GM12873 (cell line): ENCODE data around the gene SMC1A.

Source experiments
- CTCF ChIP-seq: IDR thresholded peaks from 2 replicates; pipeline ENCODE4 v1.5.1; 2012; ENCODE audit warnings: low read depth, mild to moderate bottlenecking, moderate library complexity, low read length, control low read depth; ENCODE audit not compliant: insufficient read depth; ENCODE audit errors: missing control alignments

The SMC1A gene

GRCh38 chrX:53422086-53422860 is at the start of gene SMC1A:
Gene SMC1A, minus strand, starts transcription at chrX:53422654. Its CDS starts 54 bp downstream, at chrX:53422600.
- TF ChIP-seq CTCF = no peak

GRCh38 chrX:53471346-53471745 is 48.9 kb upstream of the SMC1A start:
- no peak for TF ChIP-seq CTCF

GRCh38 chrX:53458082-53458481 is 35.6 kb upstream of the SMC1A start:
- no peak for TF ChIP-seq CTCF

- TF ChIP-seq CTCF = no peak
These were observed 33.8 kb upstream of the SMC1A start for GRCh38 chrX:53456254-53456653.

- no peak for TF ChIP-seq CTCF
These were observed 30.4 kb upstream of the SMC1A start for GRCh38 chrX:53452812-53453211.

GRCh38 chrX:53449632-53450031 is 27.2 kb upstream of the SMC1A start:
- TF ChIP-seq CTCF = no peak

GRCh38 chrX:53447441-53447840 is 25.0 kb upstream of the SMC1A start:
- no peak for TF ChIP-seq CTCF
